Transverse colon (tissue), 4 donors: ENCODE data around the gene SPDYE16. TPM values are rescaled to one million over a fixed set of nuclear protein-coding genes. Genes with fewer than 3 reads are reported as not detected.
"Not testable (repeated sequence)": the region's sequence is repeated elsewhere in the genome, so short reads cannot be mapped to it uniquely, and the experiment has no call there.

Source experiments
- DNase-seq: peaks from one replicate; pipeline ENCODE4 v3.0.0-alpha.2; 2019
- H3K27ac ChIP-seq, 4 donors: fragments of 200-600 bp; sonication (generic); 2 replicates each; pipeline ENCODE4 v1.5.1; 2016 to 2018; ENCODE audit warnings: inconsistent platforms in 4 of 4
- H3K27me3 ChIP-seq: fragments of 200-600 bp; sonication (generic); 2 replicates; pipeline ENCODE4 v1.5.1; 2017; ENCODE audit warnings: inconsistent platforms
- H3K36me3 ChIP-seq, 4 donors: fragments of 200-600 bp; sonication (generic); 2 replicates each; pipeline ENCODE4 v1.5.1; 2017 to 2019; ENCODE audit warnings: inconsistent platforms in 4 of 4
- H3K4me1 ChIP-seq, 4 donors: fragments of 200-600 bp; sonication (generic); 2 replicates each; pipeline ENCODE4 v1.5.1; 2017 to 2020; ENCODE audit warnings: inconsistent platforms in 4 of 4
- H3K4me3 ChIP-seq, 4 donors: fragments of 200-600 bp; sonication (generic); 1 replicate in 1 of 4; 2 replicates in 3 of 4; pipeline versions ENCODE4 v1.5.1 to v1.6.1; 2017 to 2019; ENCODE audit warnings: inconsistent platforms in 4 of 4
- H3K9me3 ChIP-seq, 2 donors: fragments of 200-600 bp; sonication (generic); 2 replicates each; pipeline ENCODE4 v1.5.1; 2017 to 2019; ENCODE audit warnings: inconsistent platforms in 2 of 2
- POLR2A ChIP-seq: fragments of 450-650 bp; IDR thresholded peaks from one replicate; pipeline ENCODE4 v1.6.1; 2016; ENCODE audit warnings: antibody characterized with exemption, mild to moderate bottlenecking, moderate library complexity
- POLR2AphosphoS5 ChIP-seq, 3 donors: sonication (generic); formaldehyde crosslinking; IDR thresholded peaks; one replicate each; pipeline ENCODE4 v1.6.1; 2016; ENCODE audit warnings: antibody characterized with exemption in 3 of 3
- WGBS, 2 donors: methylation state at CpG; one replicate each; pipeline ENCODE4 v1.1.5; 2018; ENCODE audit warnings: low coverage in 1 of 2; 5-methylcytosine and 5-hydroxymethylcytosine counted together
- in situ Hi-C, 4 donors: fragments of 200-750 bp; cut with MboI; loops; one replicate each; pipeline versions ENCODE4 v1.15.0 to v1.15.1; 2017; ENCODE audit warnings: low sequenced_read_pairs in 3 of 4, low pct_ligation_motif_present in 1 of 4, low pct_unique_long_range_greater_than_20kb in 1 of 4
- intact Hi-C: fragments of 100-400 bp; cut with DNase I; formaldehyde crosslinking; loops from one replicate; pipeline ENCODE4 v1.15.1; 2023; ENCODE audit warnings: low total_unique reads
- total RNA-seq, 4 donors: library from RNA; depleted of rRNA; stranded (reverse); fragments of >200 nt; gene quantifications; one replicate each; pipeline ENCODE4 v1.1.0, GENCODE V29; 2016

SPDYE16 gene, protein sequence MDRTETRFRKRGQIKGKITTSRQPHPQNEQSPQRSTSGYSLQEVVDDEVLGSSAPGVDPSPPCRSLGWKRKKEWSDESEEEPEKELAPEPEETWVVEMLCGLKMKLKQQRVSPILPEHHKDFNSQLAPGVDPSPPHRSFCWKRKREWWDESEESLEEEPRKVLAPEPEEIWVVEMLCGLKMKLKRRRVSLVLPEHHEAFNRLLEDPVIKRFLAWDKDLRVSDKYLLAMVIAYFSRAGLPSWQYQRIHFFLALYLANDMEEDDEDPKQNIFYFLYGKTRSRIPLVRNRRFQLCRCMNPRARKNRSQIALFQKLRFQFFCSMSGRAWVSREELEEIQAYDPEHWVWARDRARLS
- not detected for total RNA-seq

GRCh38 chr7:76543197-76543596 is at the start of gene SPDYE16:
Gene SPDYE16, minus strand, starts transcription at chr7:76543297. Its CDS starts 1,838 bp downstream, at chr7:76541459.
- DNase-seq, H3K36me3 ChIP-seq, H3K9me3 ChIP-seq, H3K27ac ChIP-seq, H3K4me1 ChIP-seq, H3K4me3 ChIP-seq, H3K27me3 ChIP-seq, intact Hi-C loops, in situ Hi-C loops: not testable (repeated sequence)
- WGBS, 2 donors = no CpG with 5 or more reads among the region's 8 CpGs

DNA sequence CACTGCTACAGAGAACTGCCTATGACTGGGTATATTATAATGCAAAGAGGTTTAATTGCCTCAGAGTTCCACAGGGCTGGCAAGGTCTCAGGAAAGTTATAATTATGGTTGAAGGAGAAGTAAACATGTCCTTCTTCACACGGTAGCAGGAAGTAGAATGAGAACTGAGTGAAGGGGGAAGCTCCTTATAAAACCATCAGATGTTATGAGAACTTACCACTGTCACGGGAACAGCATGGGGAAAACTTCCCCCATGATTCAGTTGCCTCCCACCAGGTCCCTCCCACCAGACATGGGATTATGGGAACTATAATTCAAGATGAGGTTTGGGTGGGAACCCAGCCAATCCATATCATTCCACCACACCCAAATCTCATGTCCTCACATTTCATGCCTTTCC is 49.6 kb upstream of the SPDYE16 start:
- H3K27me3 ChIP-seq, H3K36me3 ChIP-seq, H3K4me3 ChIP-seq, in situ Hi-C loops, H3K9me3 ChIP-seq, intact Hi-C loops: not testable (repeated sequence)
- peak overlapping the region; percentile 47 to 67 (median 64) for H3K27ac ChIP-seq
- TF ChIP-seq POLR2A = peak; percentile 36
- peak in 2 of 3 donors; percentile 58 to 69 for TF ChIP-seq POLR2AphosphoS5 (IDR thresholded peaks at IDR 0.05)
- peak; percentile 40 for DNase-seq
- 17 to 47% methylated on average over 2 of the region's 2 CpGs for WGBS, 2 donors
- H3K4me1 ChIP-seq = peaks cover 0 to 41% (median 17%) of the 10 kb centered on the region in 4 donors

GRCh38 chr7:76591602-76592304 is 48.7 kb upstream of the SPDYE16 start:
- intact Hi-C loops, in situ Hi-C loops, H3K4me3 ChIP-seq, H3K27me3 ChIP-seq, H3K36me3 ChIP-seq, H3K9me3 ChIP-seq: not testable (repeated sequence)
- Histone ChIP-seq H3K4me1 (peaks cover 0 to 42% (median 17%) of the 10 kb centered on the region in 4 donors), H3K27ac (peak overlapping the region; percentile 47 to 67 (median 64))
- 69 to 100% methylated on average over 1 to 2 of the region's 2 CpGs for WGBS, 2 donors
- peak in 1 of 3 donors; percentile 11 for TF ChIP-seq POLR2AphosphoS5 (IDR thresholded peaks at IDR 0.05)
- DNase-seq = peak; percentile 74

DNA sequence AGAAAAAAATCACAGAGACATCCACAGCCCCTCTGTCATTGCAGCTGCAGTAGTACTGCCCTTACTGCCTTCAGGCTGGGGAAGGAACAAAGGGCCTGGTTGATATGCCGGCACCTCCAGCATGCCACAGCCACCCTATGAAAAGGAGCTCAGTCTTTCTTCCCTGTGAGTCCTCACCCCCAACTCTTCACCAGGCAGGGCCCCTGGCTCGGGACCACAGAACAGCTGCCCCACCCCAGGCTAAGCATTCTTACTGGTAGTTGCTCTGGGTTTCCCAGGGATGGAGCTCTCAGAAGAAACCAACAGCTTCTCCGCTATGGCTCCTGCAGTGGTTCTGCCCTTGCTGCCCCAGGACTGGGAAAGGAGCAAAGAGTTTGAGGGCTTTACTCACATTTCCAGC is 47.9 kb upstream of the SPDYE16 start:
- 86% methylated on average over 1 of the region's 3 CpGs; no CpG with 5 or more reads in 1 of the 2 donors for WGBS, 2 donors
- H3K27ac ChIP-seq = peak overlapping the region; percentile 47 to 67 (median 64)

GRCh38 chr7:76588586-76588985 is 45.5 kb upstream of the SPDYE16 start:
- WGBS, 2 donors = no CpG with 5 or more reads among the region's 1 CpG

More for the DNA sequence above, 47.9 kb upstream of the SPDYE16 start:
- H3K9me3 ChIP-seq, H3K36me3 ChIP-seq, H3K4me3 ChIP-seq, intact Hi-C loops, DNase-seq, in situ Hi-C loops, H3K27me3 ChIP-seq: not testable (repeated sequence)
- peaks cover 0 to 50% (median 17%) of the 10 kb centered on the region in 4 donors for H3K4me1 ChIP-seq

DNA sequence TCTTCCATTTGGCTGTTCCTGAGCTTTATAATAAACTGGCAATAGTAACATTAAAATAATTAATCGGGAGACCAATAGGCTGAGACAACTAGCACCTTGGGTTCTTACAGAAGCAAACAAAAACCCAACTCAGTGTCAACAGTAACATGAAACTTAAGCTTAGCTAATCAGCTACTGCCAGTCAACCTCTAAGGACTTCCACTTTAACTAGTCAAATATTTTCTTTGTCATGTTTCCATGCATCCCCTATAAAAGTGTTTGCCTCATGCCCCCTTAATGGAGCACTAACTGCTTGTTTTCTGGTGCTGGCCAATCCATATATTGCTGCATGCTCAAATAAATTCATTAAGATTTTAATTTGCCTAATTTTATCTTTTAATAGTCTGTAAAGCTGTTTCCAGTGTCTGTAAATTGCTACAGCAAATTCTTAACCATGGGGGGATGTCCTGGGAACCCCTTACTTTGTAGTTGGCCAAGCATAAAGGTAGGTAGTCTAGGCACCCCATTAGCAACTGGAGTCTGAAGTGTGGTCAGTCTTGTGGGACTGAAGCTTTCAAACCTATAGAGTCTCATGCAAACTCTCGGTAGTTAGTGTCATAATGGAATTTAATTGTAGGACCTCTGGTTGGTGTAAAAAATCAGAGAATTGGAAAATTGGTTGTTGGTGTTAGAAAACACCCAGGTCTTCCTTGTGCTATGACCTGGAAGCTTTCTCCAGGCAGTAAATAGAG is 43.7 kb upstream of the SPDYE16 start:
- intact Hi-C loops, DNase-seq, H3K27ac ChIP-seq, H3K9me3 ChIP-seq, H3K27me3 ChIP-seq, H3K4me3 ChIP-seq, in situ Hi-C loops, H3K36me3 ChIP-seq: not testable (repeated sequence)
- 82 to 87% methylated on average over 2 of the region's 2 CpGs for WGBS, 2 donors
- peaks cover 6 to 69% (median 18%) of the 10 kb centered on the region in 4 donors for H3K4me1 ChIP-seq

More at GRCh38 chr7:76588586-76588985, 45.5 kb upstream of the SPDYE16 start:
- Histone ChIP-seq H3K27ac (peak overlapping the region; percentile 56 to 69 (median 66)), H3K4me1 (peaks cover 3 to 64% (median 20%) of the 10 kb centered on the region in 4 donors)
- H3K4me3 ChIP-seq, intact Hi-C loops, H3K36me3 ChIP-seq, in situ Hi-C loops, H3K9me3 ChIP-seq, H3K27me3 ChIP-seq, DNase-seq: not testable (repeated sequence)
